ENCODE data around the gene OSGIN1.

DNA sequence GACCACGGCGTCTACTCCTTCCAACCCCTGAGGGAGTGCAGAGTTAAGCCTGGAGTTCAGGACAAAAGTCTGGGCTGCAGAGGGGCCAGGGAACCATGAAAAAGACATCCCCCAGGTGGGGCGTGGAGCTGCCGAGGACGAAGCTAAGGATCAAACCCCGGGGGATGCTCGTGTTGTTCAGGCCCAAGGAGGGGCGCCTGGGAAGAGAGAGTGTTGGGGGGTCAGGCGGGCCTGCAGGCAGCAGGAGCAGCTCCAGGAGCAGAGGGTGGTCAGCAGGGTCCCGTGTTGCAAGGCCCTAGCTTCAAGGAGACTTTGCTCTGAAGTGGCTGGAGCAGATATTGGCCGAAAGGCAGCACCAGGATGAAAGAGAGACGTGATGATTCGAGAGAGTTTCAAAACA lies 41.7 kb downstream of the OSGIN1 start:
- TF ChIP-seq, protein P1, sequence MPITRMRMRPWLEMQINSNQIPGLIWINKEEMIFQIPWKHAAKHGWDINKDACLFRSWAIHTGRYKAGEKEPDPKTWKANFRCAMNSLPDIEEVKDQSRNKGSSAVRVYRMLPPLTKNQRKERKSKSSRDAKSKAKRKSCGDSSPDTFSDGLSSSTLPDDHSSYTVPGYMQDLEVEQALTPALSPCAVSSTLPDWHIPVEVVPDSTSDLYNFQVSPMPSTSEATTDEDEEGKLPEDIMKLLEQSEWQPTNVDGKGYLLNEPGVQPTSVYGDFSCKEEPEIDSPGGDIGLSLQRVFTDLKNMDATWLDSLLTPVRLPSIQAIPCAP (CRISPR knock-in tag; IDR thresholded peaks at IDR 0.05), result no peak
- TF ChIP-seq, protein P2, sequence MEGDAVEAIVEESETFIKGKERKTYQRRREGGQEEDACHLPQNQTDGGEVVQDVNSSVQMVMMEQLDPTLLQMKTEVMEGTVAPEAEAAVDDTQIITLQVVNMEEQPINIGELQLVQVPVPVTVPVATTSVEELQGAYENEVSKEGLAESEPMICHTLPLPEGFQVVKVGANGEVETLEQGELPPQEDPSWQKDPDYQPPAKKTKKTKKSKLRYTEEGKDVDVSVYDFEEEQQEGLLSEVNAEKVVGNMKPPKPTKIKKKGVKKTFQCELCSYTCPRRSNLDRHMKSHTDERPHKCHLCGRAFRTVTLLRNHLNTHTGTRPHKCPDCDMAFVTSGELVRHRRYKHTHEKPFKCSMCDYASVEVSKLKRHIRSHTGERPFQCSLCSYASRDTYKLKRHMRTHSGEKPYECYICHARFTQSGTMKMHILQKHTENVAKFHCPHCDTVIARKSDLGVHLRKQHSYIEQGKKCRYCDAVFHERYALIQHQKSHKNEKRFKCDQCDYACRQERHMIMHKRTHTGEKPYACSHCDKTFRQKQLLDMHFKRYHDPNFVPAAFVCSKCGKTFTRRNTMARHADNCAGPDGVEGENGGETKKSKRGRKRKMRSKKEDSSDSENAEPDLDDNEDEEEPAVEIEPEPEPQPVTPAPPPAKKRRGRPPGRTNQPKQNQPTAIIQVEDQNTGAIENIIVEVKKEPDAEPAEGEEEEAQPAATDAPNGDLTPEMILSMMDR (IDR thresholded peaks at IDR 0.05), result no peak
- TF ChIP-seq, protein P3, sequence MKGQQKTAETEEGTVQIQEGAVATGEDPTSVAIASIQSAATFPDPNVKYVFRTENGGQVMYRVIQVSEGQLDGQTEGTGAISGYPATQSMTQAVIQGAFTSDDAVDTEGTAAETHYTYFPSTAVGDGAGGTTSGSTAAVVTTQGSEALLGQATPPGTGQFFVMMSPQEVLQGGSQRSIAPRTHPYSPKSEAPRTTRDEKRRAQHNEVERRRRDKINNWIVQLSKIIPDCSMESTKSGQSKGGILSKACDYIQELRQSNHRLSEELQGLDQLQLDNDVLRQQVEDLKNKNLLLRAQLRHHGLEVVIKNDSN (CRISPR knock-in tag; IDR thresholded peaks at IDR 0.05), result no peak

All from WTC11 (cell line).